GM11168 (cell line): ENCODE data around the gene TMEM185B.

Experiments
- in situ Hi-C: fragments of 300-500 bp; cut with MboI; formaldehyde crosslinking; loops from one replicate; pipeline ENCODE4 v1.12.0; 2022; ENCODE audit warnings: low sequenced_read_pairs; ENCODE audit not compliant: unreplicated experiment

TMEM185B gene

GRCh38 chr2:120252225-120253020 lies 29.2 kb upstream of the TMEM185B start, which contains the start of gene RALB:
Gene RALB, plus strand, starts transcription at chr2:120252852. Its CDS starts 25,813 bp downstream, at chr2:120278665.
- in situ Hi-C loops, result no loop called here

- in situ Hi-C loops, result no loop called here
These were observed 28.7 kb upstream of the TMEM185B start for GRCh38 chr2:120251880-120252224.

DNA sequence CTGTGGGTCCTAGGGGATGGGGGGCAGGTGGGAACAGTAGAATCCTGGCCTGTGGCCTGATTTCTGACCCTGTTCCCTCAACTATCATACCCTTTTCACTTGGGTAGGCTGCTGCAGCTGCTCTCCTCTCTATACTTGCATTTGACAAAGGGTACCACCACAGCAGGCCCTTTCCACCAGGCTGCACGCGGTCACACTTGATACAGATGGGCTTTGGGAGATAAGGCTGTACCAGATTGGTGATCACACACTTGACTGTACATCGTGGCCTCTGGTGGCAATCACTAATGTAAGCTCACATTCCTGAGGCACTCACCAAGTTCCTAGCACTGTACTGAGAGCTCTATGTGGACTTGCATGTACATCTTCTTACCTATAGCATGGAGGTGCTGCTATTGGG lies 27.9 kb upstream of the TMEM185B start:
- in situ Hi-C loops, result no loop called here

- in situ Hi-C loops, result no loop called here
These were observed 27.4 kb upstream of the TMEM185B start for GRCh38 chr2:120250640-120251039.

GRCh38 chr2:120247851-120248250 lies 24.7 kb upstream of the TMEM185B start:
- in situ Hi-C loops, result no loop called here

DNA sequence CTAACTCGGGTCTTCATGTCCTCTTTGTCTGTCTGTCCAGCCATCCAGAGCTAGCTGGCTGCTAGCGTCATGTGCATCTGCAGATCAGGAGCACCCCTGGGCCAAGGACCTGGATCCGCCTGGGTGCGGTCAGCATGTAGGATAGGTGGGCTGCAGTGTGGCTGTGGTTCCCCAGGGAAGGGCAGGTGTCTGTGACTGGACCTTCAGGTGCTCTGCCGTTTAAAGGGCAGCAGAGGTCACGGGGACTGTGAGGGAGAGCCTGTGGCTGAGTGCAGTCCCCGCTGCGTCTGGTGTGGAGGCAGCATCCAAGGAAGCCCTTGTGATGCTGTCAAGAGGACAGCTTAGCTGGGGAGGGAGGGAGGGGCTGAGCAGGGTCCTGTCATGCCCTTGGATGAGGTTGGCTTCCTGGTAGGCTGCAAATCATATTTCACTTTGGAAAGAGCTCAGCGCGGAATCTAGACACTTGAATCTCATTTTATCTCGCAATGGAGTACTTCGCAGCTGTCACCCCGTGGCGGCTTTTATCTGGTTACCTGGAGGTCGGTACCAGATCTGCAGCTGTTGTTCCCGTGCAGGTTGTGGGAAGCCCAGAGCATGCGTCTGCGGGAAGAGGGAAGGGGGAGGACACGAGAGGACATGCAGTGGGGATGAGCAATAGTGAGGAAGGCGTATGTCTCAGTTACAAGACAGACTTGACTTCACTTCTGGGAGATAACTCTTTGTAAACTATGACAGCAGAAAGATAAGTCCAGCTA lies 23.5 kb upstream of the TMEM185B start:
- in situ Hi-C loops, result no loop called here

DNA sequence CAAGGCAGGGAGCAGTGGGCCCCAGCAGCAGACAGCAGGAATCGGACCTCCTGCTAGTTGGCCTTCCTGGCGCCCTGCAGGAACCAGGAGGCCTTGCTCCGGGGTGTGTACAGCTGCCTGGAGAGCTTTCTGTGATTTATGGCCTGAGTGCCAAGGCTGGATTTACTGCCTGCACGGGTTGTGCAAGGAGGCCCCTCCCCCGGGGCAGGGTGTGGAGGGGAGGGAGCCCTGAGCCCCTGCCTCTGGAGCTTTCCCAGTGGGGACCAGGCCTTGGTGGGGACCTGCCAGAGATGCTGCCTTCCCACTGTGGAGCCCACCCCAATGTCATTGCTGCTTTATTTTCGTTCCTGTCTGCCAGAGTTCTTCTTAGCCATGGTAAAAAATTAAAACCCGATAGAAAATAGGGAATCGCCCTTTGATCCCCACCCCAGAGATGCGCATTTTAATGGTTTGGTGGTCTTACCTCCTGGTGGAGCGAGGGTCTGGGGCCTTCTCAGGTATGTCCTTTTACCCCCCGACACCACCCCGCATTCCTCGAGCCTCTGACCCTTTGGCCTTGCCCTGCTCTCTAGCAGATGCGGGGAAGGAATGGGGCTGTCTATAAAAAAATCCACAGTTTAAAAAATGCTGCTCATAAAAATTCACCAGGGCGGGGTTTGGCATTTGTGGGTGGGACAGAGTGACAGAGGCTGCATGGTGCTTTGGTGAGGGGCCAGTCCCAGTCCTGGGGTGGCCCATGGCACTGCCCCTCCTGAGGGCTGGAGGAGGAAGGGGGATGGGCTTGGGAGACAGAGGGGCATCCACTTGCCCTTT lies 22.5 kb upstream of the TMEM185B start:
- in situ Hi-C loops, result no loop called here

DNA sequence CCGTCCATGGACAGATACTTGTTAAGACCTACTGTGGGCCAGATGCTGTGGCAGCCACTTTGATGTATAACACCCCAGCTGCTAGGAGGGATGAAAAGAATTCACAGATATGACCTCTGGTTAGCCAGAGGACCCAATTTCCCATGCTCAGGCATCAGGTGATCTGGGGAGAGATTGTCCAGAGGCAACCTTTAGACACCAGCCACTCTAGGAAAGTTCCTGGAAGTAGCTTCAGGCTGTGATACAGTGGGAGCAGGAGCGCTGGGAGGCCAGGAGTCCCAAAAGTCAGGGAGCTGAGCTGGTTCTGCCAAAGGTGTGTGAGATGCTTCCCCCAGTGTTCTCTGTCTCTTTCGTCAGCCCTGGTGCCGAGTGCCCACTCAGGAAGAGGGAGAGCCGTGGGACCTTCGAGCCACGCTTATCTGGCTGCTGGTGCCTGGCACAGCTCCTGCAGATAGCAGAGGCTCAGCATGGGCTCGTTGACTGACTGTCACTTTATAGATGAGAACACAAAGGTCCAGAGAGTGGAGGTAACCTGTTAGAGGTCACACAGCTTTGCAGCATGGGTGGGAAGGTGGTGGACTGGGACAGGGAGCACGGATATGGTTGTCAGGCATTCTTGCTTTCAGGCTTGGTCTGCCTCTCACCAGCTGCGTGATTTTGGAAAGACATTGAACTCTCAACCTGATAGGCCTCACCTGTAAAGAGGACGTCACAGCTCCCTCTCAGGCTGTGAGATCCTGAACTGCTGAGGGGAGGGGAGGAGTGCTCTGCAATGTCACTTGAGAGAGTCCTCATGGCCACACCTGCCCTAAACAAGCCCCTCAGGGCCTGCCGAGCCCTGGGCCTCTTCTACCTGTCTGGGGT lies 21.7 kb upstream of the TMEM185B start:
- in situ Hi-C loops, result no loop called here

GRCh38 chr2:120243875-120244553 lies 20.8 kb upstream of the TMEM185B start:
- in situ Hi-C loops, result no loop called here

DNA sequence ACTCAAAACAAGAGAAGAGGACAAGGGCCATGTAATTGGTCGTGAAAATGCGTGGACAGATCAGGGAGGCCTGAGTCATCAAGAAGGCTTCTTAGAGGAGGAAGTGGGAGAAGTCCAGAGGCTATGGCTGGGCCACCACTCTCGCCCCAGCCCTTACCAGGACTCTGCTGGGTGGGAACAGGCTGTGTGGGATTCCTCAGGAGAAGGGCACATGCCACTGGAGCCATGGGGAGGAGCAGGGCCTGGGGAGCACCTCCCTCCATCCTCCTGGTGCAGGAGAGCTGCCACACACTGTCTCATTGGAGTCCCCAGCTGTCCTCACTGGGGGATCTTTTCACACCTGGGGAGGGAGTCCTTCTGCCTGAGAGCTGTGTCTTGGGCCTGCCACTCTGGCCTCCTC lies 20.0 kb upstream of the TMEM185B start:
- in situ Hi-C loops, result no loop called here

DNA sequence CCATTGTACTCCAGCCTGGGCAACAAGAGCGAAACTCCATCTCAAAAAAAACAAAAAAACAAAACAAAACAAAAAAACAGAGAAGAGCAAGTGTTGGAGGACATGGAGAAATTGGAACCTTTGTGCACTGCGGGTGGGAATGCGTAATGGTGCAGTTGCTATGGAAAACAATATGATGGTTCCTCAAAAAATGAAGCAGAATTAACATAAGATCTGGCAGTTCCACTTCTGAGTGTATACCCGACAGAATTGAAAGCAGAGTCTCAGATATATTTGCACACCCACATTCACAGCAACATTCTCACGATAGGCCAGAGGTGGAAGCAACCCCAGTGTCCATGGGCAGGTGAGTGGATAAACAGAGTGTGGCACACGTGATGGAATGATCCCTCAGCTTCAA lies 18.5 kb upstream of the TMEM185B start:
- in situ Hi-C loops, result no loop called here

DNA sequence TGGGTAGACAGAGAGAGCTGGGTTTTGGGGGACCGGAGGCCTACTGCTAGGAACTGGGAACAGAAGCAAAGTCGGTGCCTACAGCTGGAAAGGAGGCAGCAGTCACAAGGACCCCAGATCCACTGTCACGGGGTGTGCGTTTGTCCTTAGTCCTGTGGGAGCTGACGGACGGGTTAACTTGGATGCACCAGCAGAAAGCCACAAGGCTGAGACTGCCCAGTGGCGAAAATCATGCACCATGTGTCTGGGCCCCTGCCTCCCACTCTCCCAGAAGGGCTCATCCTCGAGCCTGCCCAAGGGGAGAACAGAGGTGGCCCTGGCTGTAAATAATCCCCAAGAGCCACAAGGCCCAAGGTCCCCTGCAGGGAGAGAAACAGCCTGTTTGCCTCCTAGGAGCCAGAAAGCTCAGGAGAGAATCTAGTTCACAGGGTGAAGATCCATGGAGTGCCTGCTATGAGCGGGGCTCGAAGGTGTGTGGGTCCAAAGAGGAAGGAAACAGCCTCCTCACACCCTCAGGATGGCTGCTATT lies 17.8 kb upstream of the TMEM185B start:
- in situ Hi-C loops, result no loop called here

- in situ Hi-C loops, result no loop called here
These were observed 16.5 kb upstream of the TMEM185B start for GRCh38 chr2:120239488-120240287.

- in situ Hi-C loops, result no loop called here
These were observed 15.7 kb upstream of the TMEM185B start for GRCh38 chr2:120238728-120239487.

- in situ Hi-C loops, result no loop called here
These were observed 14.3 kb upstream of the TMEM185B start for GRCh38 chr2:120237491-120237902.

DNA sequence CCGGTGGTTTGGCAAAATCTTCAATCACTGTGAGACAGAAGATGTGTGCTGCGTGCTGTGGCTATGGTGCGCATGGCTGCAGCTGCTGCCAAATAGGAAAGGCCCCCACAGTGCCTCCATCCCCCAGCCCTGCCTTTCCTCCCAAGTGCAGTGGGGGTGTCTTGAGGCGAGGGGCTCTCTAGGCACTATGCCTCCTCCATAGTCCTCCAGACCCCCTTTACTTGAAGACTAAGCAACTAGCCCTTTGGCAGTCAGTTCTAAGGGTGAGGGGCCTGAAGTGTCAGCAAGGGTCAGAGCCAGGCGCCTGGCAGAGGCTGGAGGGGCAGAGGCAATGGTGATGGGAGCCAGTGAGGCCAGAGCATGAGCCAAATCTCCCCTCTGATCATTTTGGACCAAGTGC lies 13.6 kb upstream of the TMEM185B start:
- in situ Hi-C loops, result no loop called here

DNA sequence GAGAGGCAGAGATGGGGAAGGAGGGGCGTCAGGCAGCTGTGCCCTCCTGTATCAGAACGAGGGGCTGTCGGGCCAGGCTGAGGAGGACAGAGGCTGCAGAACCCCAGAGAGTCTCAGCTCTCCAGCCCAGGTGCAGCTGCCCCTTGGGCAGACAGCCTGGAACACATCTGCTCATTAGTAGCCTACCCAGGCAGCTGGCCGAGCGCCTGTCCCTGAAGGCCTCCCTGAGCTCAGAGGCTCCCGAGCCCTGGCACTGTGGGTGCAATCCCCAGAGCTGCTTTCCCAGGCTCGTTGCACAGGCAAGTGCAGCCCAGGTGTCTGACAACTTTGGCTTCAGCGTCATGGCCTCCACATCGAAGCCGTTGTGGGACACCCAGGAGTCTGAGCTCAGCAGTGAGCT lies 13.1 kb upstream of the TMEM185B start:
- in situ Hi-C loops, result no loop called here

GRCh38 chr2:120235681-120236080 lies 12.5 kb upstream of the TMEM185B start:
- in situ Hi-C loops, result no loop called here
